ENCODE results near the gene TENT4B. TPM values are rescaled to one million over a fixed set of nuclear protein-coding genes. Genes with fewer than 3 reads are reported as not detected.

Gene TENT4B
- polyA plus RNA-seq (2013, experiment 1 of 2): 10.7 TPM
- polyA plus RNA-seq (2013, experiment 2 of 2): 10.4 TPM

GRCh38 chr16:50152807-50153595, at the start of gene TENT4B:
Gene TENT4B (plus strand): TSS chr16:50153306. CDS start chr16:50153622, 316 bp downstream.
- WGBS (ENCODE audit: extremely low coverage, insufficient coverage, low lambda C conversion rate): no CpG with 5 or more reads among the region's 114 CpGs

GRCh38 chr16:50103764-50104163, 49.3 kb upstream of the TENT4B start:
- Histone ChIP-seq H2BK5ac (ENCODE audit: low read length) (no peak overlapping the region), H3K79me1 (ENCODE audit: low read length) (no peaks in the 10 kb centered on the region), H2AK5ac (ENCODE audit: low read length) (no peak overlapping the region), H3K27me3 (ENCODE audit: insufficient read depth, low read length, poor library complexity) (no peaks in the 10 kb centered on the region), H2BK15ac (replicated peaks; ENCODE audit: low read depth) (no peak overlapping the region), H3K79me2 (ENCODE audit: control insufficient read depth, insufficient read depth, low read length) (no peaks in the 10 kb centered on the region), H3K4me3 (ENCODE audit: low read length) (no peak overlapping the region), H3K4me2 (ENCODE audit: low read length) (no peak overlapping the region), H2BK120ac (ENCODE audit: low read depth, low read length) (no peak overlapping the region), H4K5ac (ENCODE audit: low read length) (no peak overlapping the region), H3K23ac (ENCODE audit: low read length) (no peak overlapping the region), H3K4ac (ENCODE audit: low read depth, low read length) (no peak overlapping the region), H3K27ac (ENCODE audit: low read depth, low read length) (no peak overlapping the region), H3K4me1 (ENCODE audit: control insufficient read depth, low read depth, low read length) (no peaks in the 10 kb centered on the region), H4K8ac (ENCODE audit: low read depth, low read length) (no peak overlapping the region), H3K9ac (ENCODE audit: low read length) (no peak overlapping the region), H3K56ac (ENCODE audit: low read length) (no peak overlapping the region), H3K18ac (ENCODE audit: low read length) (no peak overlapping the region), H3K36me3 (ENCODE audit: control insufficient read depth, insufficient read depth, low read length) (peaks cover 5% of the 10 kb centered on the region)
- no peak for DNase-seq
- no CpG with 5 or more reads among the region's 5 CpGs for WGBS (ENCODE audit: extremely low coverage, insufficient coverage, low lambda C conversion rate)

More at GRCh38 chr16:50152807-50153595, at the start of gene TENT4B:
- Histone ChIP-seq H3K27ac (ENCODE audit: low read depth, low read length) (peak within 1 kb of the TSS; percentile 62), H3K27me3 (ENCODE audit: insufficient read depth, low read length, poor library complexity) (no peaks in the 10 kb centered on the region), H3K56ac (ENCODE audit: low read length) (peak within 1 kb of the TSS; percentile 100), H3K4me1 (ENCODE audit: control insufficient read depth, low read depth, low read length) (peaks cover 6% of the 10 kb centered on the region), H2BK5ac (ENCODE audit: low read length) (peak within 1 kb of the TSS; percentile 94), H3K18ac (ENCODE audit: low read length) (peak within 1 kb of the TSS; percentile 92), H2AK5ac (ENCODE audit: low read length) (no peak within 1 kb of the TSS), H4K5ac (ENCODE audit: low read length) (no peak within 1 kb of the TSS), H2BK120ac (ENCODE audit: low read depth, low read length) (no peak within 1 kb of the TSS), H3K4me2 (ENCODE audit: low read length) (peak within 1 kb of the TSS; percentile 91), H3K9ac (ENCODE audit: low read length) (peak within 1 kb of the TSS; percentile 97), H3K36me3 (ENCODE audit: control insufficient read depth, insufficient read depth, low read length) (no peaks in the 10 kb centered on the region), H3K4ac (ENCODE audit: low read depth, low read length) (peak within 1 kb of the TSS; percentile 28), H4K8ac (ENCODE audit: low read depth, low read length) (no peak within 1 kb of the TSS), H3K79me2 (ENCODE audit: control insufficient read depth, insufficient read depth, low read length) (peaks cover 28% of the 10 kb centered on the region), H3K4me3 (ENCODE audit: low read length) (peak within 1 kb of the TSS; percentile 84), H2BK15ac (replicated peaks; ENCODE audit: low read depth) (no peak within 1 kb of the TSS), H3K79me1 (ENCODE audit: low read length) (peaks cover 10% of the 10 kb centered on the region), H3K23ac (ENCODE audit: low read length) (peak within 1 kb of the TSS; percentile 99)
- DNase-seq: peak; percentile 85

DNA sequence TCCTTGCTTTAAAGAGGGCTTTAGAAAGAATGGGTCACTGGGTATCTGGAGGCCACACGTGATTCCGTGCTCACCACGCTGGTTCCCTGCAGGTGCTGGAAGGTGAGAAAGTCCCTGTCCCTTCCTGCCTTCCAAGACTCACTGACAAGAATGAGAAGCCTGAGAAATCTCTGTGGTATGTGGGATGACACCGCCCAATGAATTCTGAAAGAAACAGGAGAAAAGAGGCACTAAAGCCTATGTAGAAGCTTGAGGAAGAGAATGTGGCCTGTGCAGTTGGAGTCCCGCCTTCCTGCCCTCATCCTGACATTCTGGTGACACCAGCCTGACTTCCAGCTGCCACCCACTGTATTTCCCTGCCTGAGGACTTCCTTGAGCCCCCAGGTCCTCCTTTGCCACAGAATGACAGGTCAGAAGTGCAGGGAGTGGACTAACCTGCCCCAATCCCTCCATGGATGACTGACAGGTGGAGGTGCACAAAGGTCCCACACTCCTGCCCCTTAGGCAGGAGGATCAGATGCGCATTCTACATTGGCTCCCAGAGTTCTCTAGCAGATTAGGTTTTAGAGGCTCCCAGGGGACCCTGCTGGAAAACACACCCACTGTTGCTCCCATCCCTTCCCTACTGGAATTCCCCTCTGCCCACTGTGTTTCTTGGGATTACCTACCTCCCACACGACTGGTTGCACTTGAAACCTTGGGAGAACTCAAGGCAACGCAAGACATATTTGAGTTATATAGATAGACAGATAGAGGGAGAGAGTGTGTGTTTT, 38.6 kb upstream of the TENT4B start:
- Histone ChIP-seq H3K27ac (ENCODE audit: low read depth, low read length) (no peak overlapping the region), H3K4me1 (ENCODE audit: control insufficient read depth, low read depth, low read length) (no peaks in the 10 kb centered on the region), H3K9ac (ENCODE audit: low read length) (no peak overlapping the region), H3K27me3 (ENCODE audit: insufficient read depth, low read length, poor library complexity) (no peaks in the 10 kb centered on the region), H2BK5ac (ENCODE audit: low read length) (no peak overlapping the region), H3K79me1 (ENCODE audit: low read length) (no peaks in the 10 kb centered on the region), H3K36me3 (ENCODE audit: control insufficient read depth, insufficient read depth, low read length) (no peaks in the 10 kb centered on the region), H4K8ac (ENCODE audit: low read depth, low read length) (no peak overlapping the region), H2BK120ac (ENCODE audit: low read depth, low read length) (no peak overlapping the region), H3K4me3 (ENCODE audit: low read length) (no peak overlapping the region), H2AK5ac (ENCODE audit: low read length) (no peak overlapping the region), H2BK15ac (replicated peaks; ENCODE audit: low read depth) (no peak overlapping the region), H3K4me2 (ENCODE audit: low read length) (no peak overlapping the region), H3K23ac (ENCODE audit: low read length) (no peak overlapping the region), H3K18ac (ENCODE audit: low read length) (no peak overlapping the region), H3K79me2 (ENCODE audit: control insufficient read depth, insufficient read depth, low read length) (no peaks in the 10 kb centered on the region), H4K5ac (ENCODE audit: low read length) (no peak overlapping the region), H3K56ac (ENCODE audit: low read length) (no peak overlapping the region), H3K4ac (ENCODE audit: low read depth, low read length) (no peak overlapping the region)
- peak; percentile 77 for DNase-seq
- WGBS (ENCODE audit: extremely low coverage, insufficient coverage, low lambda C conversion rate): no CpG with 5 or more reads among the region's 8 CpGs

DNA sequence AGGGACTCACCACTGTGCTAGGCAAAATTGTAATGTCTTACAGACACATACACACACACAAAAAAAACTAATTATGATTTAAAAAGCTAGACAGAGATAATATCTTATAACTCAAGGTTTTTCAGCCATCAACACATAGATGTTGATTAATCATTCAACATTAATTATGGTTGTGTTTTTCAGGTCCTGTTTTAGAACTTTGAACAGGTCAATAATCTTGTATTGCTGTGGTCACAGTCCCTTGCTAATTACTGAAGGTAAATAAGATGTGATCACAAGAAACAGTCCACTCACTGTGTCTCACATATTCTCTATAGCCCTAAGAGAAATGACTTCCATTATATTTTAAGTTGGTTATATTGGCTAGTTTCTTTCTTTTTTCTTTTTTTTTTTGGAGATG, 32.4 kb upstream of the TENT4B start:
- Histone ChIP-seq H3K4me2 (ENCODE audit: low read length) (no peak overlapping the region), H2BK120ac (ENCODE audit: low read depth, low read length) (no peak overlapping the region), H3K27me3 (ENCODE audit: insufficient read depth, low read length, poor library complexity) (no peaks in the 10 kb centered on the region), H2AK5ac (ENCODE audit: low read length) (no peak overlapping the region), H3K23ac (ENCODE audit: low read length) (no peak overlapping the region), H2BK5ac (ENCODE audit: low read length) (no peak overlapping the region), H3K4ac (ENCODE audit: low read depth, low read length) (no peak overlapping the region), H4K8ac (ENCODE audit: low read depth, low read length) (no peak overlapping the region), H3K79me2 (ENCODE audit: control insufficient read depth, insufficient read depth, low read length) (no peaks in the 10 kb centered on the region), H3K4me3 (ENCODE audit: low read length) (no peak overlapping the region), H3K27ac (ENCODE audit: low read depth, low read length) (no peak overlapping the region), H3K4me1 (ENCODE audit: control insufficient read depth, low read depth, low read length) (no peaks in the 10 kb centered on the region), H3K36me3 (ENCODE audit: control insufficient read depth, insufficient read depth, low read length) (no peaks in the 10 kb centered on the region), H2BK15ac (replicated peaks; ENCODE audit: low read depth) (no peak overlapping the region), H3K18ac (ENCODE audit: low read length) (no peak overlapping the region), H3K9ac (ENCODE audit: low read length) (no peak overlapping the region), H4K5ac (ENCODE audit: low read length) (no peak overlapping the region), H3K56ac (ENCODE audit: low read length) (no peak overlapping the region), H3K79me1 (ENCODE audit: low read length) (no peaks in the 10 kb centered on the region)
- no peak for DNase-seq

GRCh38 chr16:50121278-50121677, 31.8 kb upstream of the TENT4B start:
- Histone ChIP-seq H4K5ac (ENCODE audit: low read length) (no peak overlapping the region), H4K8ac (ENCODE audit: low read depth, low read length) (no peak overlapping the region), H2BK15ac (replicated peaks; ENCODE audit: low read depth) (no peak overlapping the region), H3K79me1 (ENCODE audit: low read length) (no peaks in the 10 kb centered on the region), H2BK5ac (ENCODE audit: low read length) (no peak overlapping the region), H3K18ac (ENCODE audit: low read length) (no peak overlapping the region), H2BK120ac (ENCODE audit: low read depth, low read length) (no peak overlapping the region), H3K9ac (ENCODE audit: low read length) (no peak overlapping the region), H3K4me1 (ENCODE audit: control insufficient read depth, low read depth, low read length) (no peaks in the 10 kb centered on the region), H2AK5ac (ENCODE audit: low read length) (no peak overlapping the region), H3K56ac (ENCODE audit: low read length) (no peak overlapping the region), H3K27ac (ENCODE audit: low read depth, low read length) (no peak overlapping the region), H3K79me2 (ENCODE audit: control insufficient read depth, insufficient read depth, low read length) (no peaks in the 10 kb centered on the region), H3K4me3 (ENCODE audit: low read length) (no peak overlapping the region), H3K23ac (ENCODE audit: low read length) (no peak overlapping the region), H3K36me3 (ENCODE audit: control insufficient read depth, insufficient read depth, low read length) (no peaks in the 10 kb centered on the region), H3K27me3 (ENCODE audit: insufficient read depth, low read length, poor library complexity) (no peaks in the 10 kb centered on the region), H3K4ac (ENCODE audit: low read depth, low read length) (no peak overlapping the region), H3K4me2 (ENCODE audit: low read length) (no peak overlapping the region)
- WGBS (ENCODE audit: extremely low coverage, insufficient coverage, low lambda C conversion rate): no CpG with 5 or more reads among the region's 4 CpGs
- no peak for DNase-seq
